HG03354 (cell line): ENCODE results near the gene SLC51A.
"Not testable (repeated sequence)": the region's sequence is repeated elsewhere in the genome, so short reads cannot be mapped to it uniquely, and the experiment has no call there.

ENCODE experiments used
- ATAC-seq: cut with Tn5 transposase; IDR thresholded peaks from one replicate; pipeline ENCODE4 v1.9.1; 2021; ENCODE audit warnings: mild to moderate bottlenecking; ENCODE audit not compliant: unreplicated experiment, poor library complexity, severe bottlenecking

Gene SLC51A

DNA sequence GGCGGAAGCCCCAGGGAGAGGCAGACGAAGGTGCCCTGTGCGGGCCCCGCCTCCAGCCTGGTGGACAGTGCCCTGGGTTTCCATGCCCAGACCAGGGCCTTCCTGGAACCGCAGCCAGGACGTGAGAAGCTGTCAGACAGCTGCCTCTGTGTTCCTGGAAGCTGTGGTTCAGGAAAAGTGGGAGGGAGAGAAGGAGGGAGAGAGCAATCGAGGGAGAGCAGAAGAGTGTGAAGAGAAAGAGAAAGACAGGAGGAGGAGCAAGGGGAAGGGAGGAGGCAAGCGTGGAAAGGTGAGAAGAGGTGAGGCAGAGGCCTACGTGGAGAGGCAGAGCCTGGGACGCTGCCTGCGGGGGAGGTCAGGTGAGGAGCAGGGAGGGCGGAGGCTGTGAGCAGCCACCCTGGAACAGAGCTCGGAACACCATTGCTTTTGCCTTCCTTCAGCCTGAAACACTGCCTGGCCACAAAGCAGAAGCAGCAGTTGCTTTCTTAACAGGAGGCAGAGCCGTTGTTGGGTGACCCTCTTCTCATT lies 23.7 kb upstream of the SLC51A start:
- ATAC-seq = peak; percentile 25

GRCh38 chr3:196193133-196193735 lies 23.1 kb upstream of the SLC51A start:
- ATAC-seq = no peak

- ATAC-seq = no peak
Measured at GRCh38 chr3:196193736-196194541, 22.4 kb upstream of the SLC51A start.

GRCh38 chr3:196194542-196194915 lies 21.8 kb upstream of the SLC51A start:
- ATAC-seq = no peak

GRCh38 chr3:196195664-196196265 lies 20.6 kb upstream of the SLC51A start:
- no peak for ATAC-seq

GRCh38 chr3:196197524-196197923 lies 18.8 kb upstream of the SLC51A start:
- no peak for ATAC-seq

DNA sequence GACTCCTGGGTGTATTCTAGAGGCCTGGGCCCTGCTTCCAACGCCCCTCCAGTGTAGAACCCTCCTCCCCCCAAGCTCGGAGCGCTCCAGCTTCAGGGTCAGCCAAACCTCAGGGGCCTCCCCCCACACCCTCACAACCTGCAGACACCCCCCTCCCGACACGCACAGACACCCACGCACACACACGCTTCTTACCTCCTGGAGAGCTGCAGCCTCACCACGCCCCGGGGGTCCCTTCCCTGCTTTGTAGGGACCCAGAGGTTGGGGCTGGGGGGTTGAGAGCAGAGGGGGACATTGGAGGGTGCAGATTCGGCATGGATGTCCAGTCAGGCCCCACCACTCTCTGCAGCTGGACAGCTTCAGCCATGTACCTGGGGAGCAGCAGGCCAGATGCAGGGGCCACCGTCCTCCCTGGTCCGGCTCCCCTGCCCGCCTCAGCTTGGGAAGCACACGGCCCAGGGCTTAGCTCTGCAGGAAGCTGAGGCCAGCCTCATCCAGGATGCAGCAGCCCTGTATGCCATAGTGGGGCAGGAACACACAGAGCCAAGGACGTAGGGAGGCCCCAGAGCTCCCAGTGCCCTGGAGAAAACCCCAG lies 18.2 kb upstream of the SLC51A start:
- ATAC-seq = no peak

GRCh38 chr3:196198771-196199753 lies 17.3 kb upstream of the SLC51A start:
- no peak for ATAC-seq

- ATAC-seq = peak; percentile 77
Measured at GRCh38 chr3:196202516-196202970, 13.8 kb upstream of the SLC51A start.

DNA sequence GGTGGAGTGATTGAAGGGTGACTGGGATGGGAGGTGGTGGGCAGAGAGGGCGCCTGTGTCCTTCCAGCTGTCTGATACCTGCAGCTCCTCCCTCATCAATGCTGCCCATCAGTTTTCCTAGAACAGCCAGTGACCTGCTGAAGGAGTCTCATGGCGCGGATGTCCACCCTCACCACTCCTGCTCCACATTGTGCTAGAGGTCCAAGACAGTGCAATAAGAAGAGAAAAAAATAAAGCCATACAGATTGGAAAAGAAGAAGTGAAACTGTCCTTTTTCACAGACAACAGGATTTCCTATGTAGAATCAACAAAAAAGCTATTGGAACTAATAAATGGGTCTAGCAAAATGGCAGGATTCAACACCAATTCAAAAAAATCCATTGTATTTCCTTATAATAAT lies 12.5 kb upstream of the SLC51A start:
- no peak for ATAC-seq

DNA sequence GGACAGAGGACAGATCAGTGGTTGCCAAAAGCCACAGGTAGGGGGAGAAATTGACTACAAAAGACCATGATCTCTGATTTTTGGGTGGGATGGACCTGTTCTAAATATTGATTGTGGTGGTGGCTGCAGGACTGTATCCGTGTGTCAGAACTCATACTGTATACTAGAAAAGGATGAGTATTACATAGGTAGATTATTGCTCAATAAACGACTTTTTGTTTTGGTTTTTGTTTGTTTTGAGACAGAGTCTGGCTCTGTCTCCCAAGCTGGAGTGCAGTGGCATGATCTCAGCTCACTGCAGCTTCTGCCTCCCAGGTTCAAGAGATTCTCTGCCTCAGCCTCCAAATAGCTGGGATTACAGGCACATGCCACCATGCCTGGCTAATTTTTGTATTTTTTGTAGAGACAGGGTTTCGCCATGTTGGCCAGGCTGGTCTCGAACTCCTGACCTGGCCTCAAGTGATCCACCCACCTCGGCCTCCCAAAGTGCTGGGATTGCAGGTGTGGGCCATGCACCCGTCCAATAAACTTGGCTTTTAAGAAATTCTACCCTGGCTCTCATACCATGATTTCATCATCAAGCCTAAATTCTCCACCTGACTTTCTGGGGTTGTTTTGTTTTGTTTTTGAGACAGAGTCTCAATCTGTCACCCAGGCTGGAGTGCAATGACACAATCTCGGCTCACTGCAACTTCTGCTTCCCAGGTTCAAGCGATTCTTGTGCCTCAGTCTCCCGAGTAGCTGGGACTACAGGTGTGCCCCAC lies 10.7 kb upstream of the SLC51A start:
- ATAC-seq = not testable (repeated sequence)

- no peak for ATAC-seq
Measured at GRCh38 chr3:196207159-196207832, 9.0 kb upstream of the SLC51A start.

GRCh38 chr3:196207833-196208607 lies 8.3 kb upstream of the SLC51A start:
- ATAC-seq = no peak

DNA sequence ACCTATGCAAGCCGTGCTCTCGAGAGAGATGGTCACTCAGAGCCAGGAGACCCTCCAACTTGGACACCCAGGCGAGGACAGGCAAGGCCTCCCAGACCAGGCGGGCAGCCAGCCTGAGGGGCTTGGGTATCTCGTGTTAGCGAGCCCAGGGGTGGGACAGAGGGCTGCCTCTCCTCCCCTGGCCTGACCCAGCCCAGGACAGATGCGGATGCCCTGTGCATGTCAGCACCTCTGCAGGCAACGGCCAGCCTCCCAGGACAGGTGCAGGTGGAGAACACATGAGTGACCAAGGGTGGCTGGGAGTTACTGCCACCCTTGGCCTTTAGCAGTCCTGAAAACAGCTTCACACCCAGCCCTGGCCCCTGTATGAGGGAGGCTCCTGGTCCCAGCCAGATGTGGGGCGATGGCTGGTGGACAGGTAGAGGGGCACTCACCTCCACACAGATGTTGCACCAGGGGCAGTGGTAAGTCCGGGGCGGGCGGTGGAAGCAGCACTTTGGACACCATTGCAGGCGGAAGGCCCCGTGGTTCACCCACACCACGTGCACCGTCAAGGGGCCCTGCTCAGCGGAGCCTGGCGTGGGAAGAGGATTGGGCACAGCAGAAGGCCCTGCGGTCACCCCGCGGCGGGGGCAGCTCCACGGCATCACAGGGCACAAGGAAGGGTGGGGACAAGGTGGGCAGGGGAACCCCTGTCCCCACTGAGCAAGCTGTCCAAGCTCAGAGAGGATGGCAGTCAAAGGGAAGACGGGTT lies 7.2 kb upstream of the SLC51A start:
- no peak for ATAC-seq

- ATAC-seq = not testable (repeated sequence)
Measured at GRCh38 chr3:196209944-196210672, 6.2 kb upstream of the SLC51A start.
